ENCODE results near the gene CEP89.
A peak's percentile ranks its signal among the peaks of the same experiment; 100 is the strongest.
"Not testable (repeated sequence)": the region's sequence is repeated elsewhere in the genome, so short reads cannot be mapped to it uniquely, and the experiment has no call there.

The CEP89 gene

GRCh38 chr19:33003424-33004024, 31.8 kb upstream of the CEP89 start:
- H2BK5ac ChIP-seq (ENCODE audit: low read length); H3K9ac ChIP-seq (ENCODE audit: low read depth, low read length, poor library complexity); H4K91ac ChIP-seq (ENCODE audit: low read depth, low read length, poor library complexity): not testable (repeated sequence)

DNA sequence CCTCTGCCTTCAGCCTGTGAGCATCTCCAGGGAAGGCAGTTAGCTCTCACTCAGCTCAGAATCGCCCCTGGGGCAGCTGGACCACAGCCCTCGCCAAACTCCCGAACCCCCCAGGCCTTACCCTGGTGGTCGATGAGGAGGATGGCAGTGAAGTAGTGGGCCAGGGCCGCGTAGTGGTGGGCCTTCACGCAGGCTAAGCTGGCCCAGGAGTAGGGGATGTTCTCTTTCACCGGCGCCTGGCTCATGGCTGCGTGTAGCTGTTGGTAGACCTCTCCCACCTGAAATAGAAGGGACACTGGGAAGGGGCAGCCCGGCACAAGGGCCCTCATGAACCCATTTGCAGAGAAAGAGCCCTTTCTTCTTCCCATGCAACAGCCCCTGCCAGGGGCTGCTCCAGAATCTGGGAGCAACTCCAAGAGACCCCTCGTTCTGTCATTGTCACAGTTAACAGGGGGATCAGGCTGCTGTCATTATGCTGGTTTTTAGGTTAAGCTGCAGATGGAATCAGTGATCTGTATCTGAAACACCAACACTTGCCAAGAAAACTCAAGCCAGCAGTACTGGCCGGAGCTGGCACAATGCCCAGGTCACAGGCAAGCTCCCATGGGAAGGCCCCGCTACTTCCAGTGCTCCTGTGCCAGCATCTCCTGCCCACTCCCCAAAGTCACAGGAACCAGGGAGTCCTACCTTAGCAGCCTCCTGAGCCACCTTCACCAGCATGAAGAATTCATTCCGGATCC, 30.5 kb upstream of the CEP89 start:
- H3K4me3 ChIP-seq (ENCODE audit: low read length in 2 of 2); H3K27ac ChIP-seq (replicated peaks; ENCODE audit: low read length); H3K14ac ChIP-seq (ENCODE audit: low read length); H4K8ac ChIP-seq (ENCODE audit: low read depth, low read length); H3K4ac ChIP-seq (ENCODE audit: low read length); H3K9me3 ChIP-seq (replicated peaks in 1 of 2; ENCODE audit: control insufficient read depth in 2 of 2, insufficient read depth in 1 of 2, low read depth in 1 of 2, low read length in 2 of 2); H3K18ac ChIP-seq (ENCODE audit: low read length); H3K4me2 ChIP-seq (ENCODE audit: insufficient read depth, low read length, poor library complexity, severe bottlenecking); H2AFZ ChIP-seq (ENCODE audit: low read length); H2AK5ac ChIP-seq (ENCODE audit: low read depth, low read length); H4K91ac ChIP-seq (ENCODE audit: low read depth, low read length, poor library complexity); H2BK12ac ChIP-seq (ENCODE audit: low read length); H3K4me1 ChIP-seq (ENCODE audit: control insufficient read depth in 2 of 2, insufficient read depth in 1 of 2, low read depth in 1 of 2, low read length in 2 of 2); H3K23ac ChIP-seq (ENCODE audit: low read depth, low read length, poor library complexity); DNase-seq (ENCODE audit: low spot score); H3K27me3 ChIP-seq (ENCODE audit: control insufficient read depth in 3 of 3, insufficient read depth in 3 of 3, low read depth in 1 of 3, low read length in 3 of 3); H2BK15ac ChIP-seq (ENCODE audit: low read length); H3K79me1 ChIP-seq (ENCODE audit: low read depth, low read length); H2BK120ac ChIP-seq (ENCODE audit: low read depth, low read length); H2BK5ac ChIP-seq (ENCODE audit: low read length): not testable (repeated sequence)
- H3K9ac ChIP-seq (ENCODE audit: low read depth, low read length, poor library complexity): peak overlapping the region; percentile 50
- no CpG with 5 or more reads among the region's 15 CpGs for WGBS, 2 donors (ENCODE audit: extremely low coverage in 2 of 2, insufficient read length in 2 of 2, insufficient replicate concordance in 1 of 2)
- H3K36me3 ChIP-seq (replicated peaks in 1 of 2; ENCODE audit: control insufficient read depth in 2 of 2, insufficient read depth in 2 of 2, low read length in 2 of 2): peaks cover 5 to 11% of the 10 kb centered on the region in 2 donors

More at GRCh38 chr19:33003424-33004024, 31.8 kb upstream of the CEP89 start:
- not testable (repeated sequence) for H2AFZ ChIP-seq (ENCODE audit: low read length); H3K4ac ChIP-seq (ENCODE audit: low read length); H3K27ac ChIP-seq (replicated peaks; ENCODE audit: low read length); H3K18ac ChIP-seq (ENCODE audit: low read length); DNase-seq (ENCODE audit: low spot score); H3K27me3 ChIP-seq (ENCODE audit: control insufficient read depth in 3 of 3, insufficient read depth in 3 of 3, low read depth in 1 of 3, low read length in 3 of 3); H2AK5ac ChIP-seq (ENCODE audit: low read depth, low read length); H2BK120ac ChIP-seq (ENCODE audit: low read depth, low read length); H3K4me3 ChIP-seq (ENCODE audit: low read length in 2 of 2); H3K4me2 ChIP-seq (ENCODE audit: insufficient read depth, low read length, poor library complexity, severe bottlenecking); H2BK15ac ChIP-seq (ENCODE audit: low read length); H3K9me3 ChIP-seq (replicated peaks in 1 of 2; ENCODE audit: control insufficient read depth in 2 of 2, insufficient read depth in 1 of 2, low read depth in 1 of 2, low read length in 2 of 2); H2BK12ac ChIP-seq (ENCODE audit: low read length); H4K8ac ChIP-seq (ENCODE audit: low read depth, low read length); H3K36me3 ChIP-seq (replicated peaks in 1 of 2; ENCODE audit: control insufficient read depth in 2 of 2, insufficient read depth in 2 of 2, low read length in 2 of 2); H3K23ac ChIP-seq (ENCODE audit: low read depth, low read length, poor library complexity); H3K14ac ChIP-seq (ENCODE audit: low read length); H3K4me1 ChIP-seq (ENCODE audit: control insufficient read depth in 2 of 2, insufficient read depth in 1 of 2, low read depth in 1 of 2, low read length in 2 of 2); H3K79me1 ChIP-seq (ENCODE audit: low read depth, low read length)
- WGBS, 2 donors (ENCODE audit: extremely low coverage in 2 of 2, insufficient read length in 2 of 2, insufficient replicate concordance in 1 of 2): no CpG with 5 or more reads among the region's 6 CpGs

DNA sequence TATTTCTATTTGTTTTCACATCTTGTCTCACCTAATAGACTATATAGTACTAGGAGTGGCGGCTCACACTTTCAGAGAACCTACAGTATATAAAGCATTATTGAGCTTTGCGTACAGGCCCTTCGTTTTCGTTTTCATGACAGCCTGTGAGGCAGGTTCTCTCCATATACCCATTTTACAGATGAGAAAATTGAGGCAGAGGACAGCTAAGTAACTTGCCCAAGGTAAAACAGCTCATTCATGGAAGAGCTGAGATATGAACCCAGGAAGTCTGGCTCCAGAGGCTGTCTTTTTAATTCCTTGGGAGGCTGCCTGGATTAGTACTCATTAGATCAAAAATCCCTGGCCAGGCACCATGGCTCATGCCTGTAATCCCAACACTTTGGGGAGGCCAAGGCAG, 29.2 kb upstream of the CEP89 start:
- DNase-seq (ENCODE audit: low spot score): no peak
- H3K23ac ChIP-seq (ENCODE audit: low read depth, low read length, poor library complexity): no peak overlapping the region
- H4K8ac ChIP-seq (ENCODE audit: low read depth, low read length): no peak overlapping the region
- no peak overlapping the region for H3K18ac ChIP-seq (ENCODE audit: low read length)
- no peaks in the 10 kb centered on the region for H3K27me3 ChIP-seq (ENCODE audit: control insufficient read depth in 3 of 3, insufficient read depth in 3 of 3, low read depth in 1 of 3, low read length in 3 of 3)
- no peak overlapping the region for H2BK12ac ChIP-seq (ENCODE audit: low read length)
- no peaks in the 10 kb centered on the region for H3K9me3 ChIP-seq (replicated peaks in 1 of 2; ENCODE audit: control insufficient read depth in 2 of 2, insufficient read depth in 1 of 2, low read depth in 1 of 2, low read length in 2 of 2)
- H3K4me3 ChIP-seq (ENCODE audit: low read length in 2 of 2): no peak overlapping the region
- H3K4me1 ChIP-seq (ENCODE audit: control insufficient read depth in 2 of 2, insufficient read depth in 1 of 2, low read depth in 1 of 2, low read length in 2 of 2): no peaks in the 10 kb centered on the region
- no peak overlapping the region for H3K9ac ChIP-seq (ENCODE audit: low read depth, low read length, poor library complexity)
- no peak overlapping the region for H3K4ac ChIP-seq (ENCODE audit: low read length)
- no peak overlapping the region for H2AK5ac ChIP-seq (ENCODE audit: low read depth, low read length)
- no peak overlapping the region for H2AFZ ChIP-seq (ENCODE audit: low read length)
- no peak overlapping the region for H3K14ac ChIP-seq (ENCODE audit: low read length)
- no peak overlapping the region for H2BK120ac ChIP-seq (ENCODE audit: low read depth, low read length)
- no CpG with 5 or more reads among the region's 4 CpGs for WGBS, 2 donors (ENCODE audit: extremely low coverage in 2 of 2, insufficient read length in 2 of 2, insufficient replicate concordance in 1 of 2)
- no peak overlapping the region for H3K27ac ChIP-seq (replicated peaks; ENCODE audit: low read length)
- H2BK5ac ChIP-seq (ENCODE audit: low read length): no peak overlapping the region
- no peak overlapping the region for H2BK15ac ChIP-seq (ENCODE audit: low read length)
- H3K36me3 ChIP-seq (replicated peaks in 1 of 2; ENCODE audit: control insufficient read depth in 2 of 2, insufficient read depth in 2 of 2, low read length in 2 of 2): peaks cover 5% of the 10 kb centered on the region in 2 donors
- H4K91ac ChIP-seq (ENCODE audit: low read depth, low read length, poor library complexity): no peak overlapping the region
- H3K79me1 ChIP-seq (ENCODE audit: low read depth, low read length): no peaks in the 10 kb centered on the region
- H3K4me2 ChIP-seq (ENCODE audit: insufficient read depth, low read length, poor library complexity, severe bottlenecking): no peak overlapping the region

DNA sequence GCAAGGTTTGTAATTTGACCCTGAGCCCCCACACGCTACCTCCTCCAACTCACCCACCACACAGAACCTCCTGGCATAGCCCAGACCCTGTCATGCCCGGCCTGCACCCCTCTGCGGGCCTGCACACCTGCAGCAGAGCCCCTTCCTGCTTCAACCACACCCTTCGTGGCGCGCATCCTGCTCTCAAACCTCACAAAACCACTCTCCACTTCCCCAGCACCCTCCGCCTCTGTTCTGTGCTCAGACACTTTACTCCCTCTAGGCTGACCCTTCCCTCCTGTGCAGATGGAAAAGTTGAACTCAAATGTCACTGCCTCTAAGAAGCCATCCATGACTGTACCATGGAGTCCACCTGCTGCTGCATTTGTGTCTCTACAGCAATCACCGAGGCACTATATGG, 28.8 kb upstream of the CEP89 start:
- Histone ChIP-seq H4K8ac (ENCODE audit: low read depth, low read length) (no peak overlapping the region), H3K9me3 (replicated peaks in 1 of 2; ENCODE audit: control insufficient read depth in 2 of 2, insufficient read depth in 1 of 2, low read depth in 1 of 2, low read length in 2 of 2) (no peaks in the 10 kb centered on the region), H3K79me1 (ENCODE audit: low read depth, low read length) (no peaks in the 10 kb centered on the region), H3K36me3 (replicated peaks in 1 of 2; ENCODE audit: control insufficient read depth in 2 of 2, insufficient read depth in 2 of 2, low read length in 2 of 2) (peaks cover 5% of the 10 kb centered on the region in 2 donors), H2AK5ac (ENCODE audit: low read depth, low read length) (no peak overlapping the region), H3K14ac (ENCODE audit: low read length) (no peak overlapping the region), H2BK120ac (ENCODE audit: low read depth, low read length) (no peak overlapping the region), H3K27me3 (ENCODE audit: control insufficient read depth in 3 of 3, insufficient read depth in 3 of 3, low read depth in 1 of 3, low read length in 3 of 3) (no peaks in the 10 kb centered on the region), H3K4me1 (ENCODE audit: control insufficient read depth in 2 of 2, insufficient read depth in 1 of 2, low read depth in 1 of 2, low read length in 2 of 2) (no peaks in the 10 kb centered on the region), H3K27ac (replicated peaks; ENCODE audit: low read length) (no peak overlapping the region), H2AFZ (ENCODE audit: low read length) (no peak overlapping the region), H4K91ac (ENCODE audit: low read depth, low read length, poor library complexity) (no peak overlapping the region), H3K4me2 (ENCODE audit: insufficient read depth, low read length, poor library complexity, severe bottlenecking) (no peak overlapping the region), H3K18ac (ENCODE audit: low read length) (no peak overlapping the region), H3K4me3 (ENCODE audit: low read length in 2 of 2) (no peak overlapping the region), H2BK5ac (ENCODE audit: low read length) (no peak overlapping the region), H3K4ac (ENCODE audit: low read length) (no peak overlapping the region), H3K23ac (ENCODE audit: low read depth, low read length, poor library complexity) (no peak overlapping the region), H2BK15ac (ENCODE audit: low read length) (no peak overlapping the region), H3K9ac (ENCODE audit: low read depth, low read length, poor library complexity) (no peak overlapping the region), H2BK12ac (ENCODE audit: low read length) (no peak overlapping the region)
- no CpG with 5 or more reads among the region's 8 CpGs for WGBS, 2 donors (ENCODE audit: extremely low coverage in 2 of 2, insufficient read length in 2 of 2, insufficient replicate concordance in 1 of 2)
- no peak for DNase-seq (ENCODE audit: low spot score)

Data from neuronal stem cell (in vitro differentiated cells).